ENCODE data around the gene C4A. TPM values are rescaled to one million over a fixed set of nuclear protein-coding genes. Genes with fewer than 3 reads are reported as not detected.

C4A gene
- total and polyA plus RNA-seq, 12 donors = 30.1 to 367 (median 57.4) TPM

GRCh38 chr6:31940256-31940664 is 41.6 kb upstream of the C4A start:
- ATAC-seq (no peak), DNase-seq (no peak)
- WGBS, 2 donors = 12 to 18% methylated on average over 6 of the region's 6 CpGs
- no peak for TF ChIP-seq CTCF (IDR thresholded peaks at IDR 0.05)
- H3K36me3 ChIP-seq = peaks cover 0 to 23% (median 0%) of the 10 kb centered on the region in 9 donors
- no peaks in the 10 kb centered on the region for H3K9me3 ChIP-seq
- intact Hi-C loops (cut with DNase I) = loop anchor here in 2 of 10 donors (10.0 kb wide), 2 partner anchors 255 to 265 kb away; partner anchors contain the start of gene LY6G5C (in 1 of the 2)
- no peak overlapping the region for H3K4me3 ChIP-seq
- peaks cover 0 to 7% (median 0%) of the 10 kb centered on the region in 9 donors for H3K4me1 ChIP-seq
- H3K27ac ChIP-seq = no peak overlapping the region
- peaks cover 0 to 21% (median 0%) of the 10 kb centered on the region in 7 donors for H3K27me3 ChIP-seq

GRCh38 chr6:31943742-31944141 is 38.1 kb upstream of the C4A start:
- intact Hi-C loops (cut with DNase I) = loop anchor here in 2 of 10 donors (10.0 kb wide), 2 partner anchors 259 to 269 kb away; partner anchors contain the start of gene LY6G5C (in 1 of the 2)
- Histone ChIP-seq H3K27me3 (peaks cover 0 to 21% (median 0%) of the 10 kb centered on the region in 7 donors), H3K36me3 (peaks cover 0 to 20% (median 0%) of the 10 kb centered on the region in 9 donors), H3K4me3 (no peak overlapping the region), H3K9me3 (no peaks in the 10 kb centered on the region), H3K4me1 (peaks cover 0 to 18% (median 4%) of the 10 kb centered on the region in 9 donors), H3K27ac (no peak overlapping the region)
- no peak for TF ChIP-seq CTCF (IDR thresholded peaks at IDR 0.05)
- DNase-seq (no peak), ATAC-seq (no peak)
- 78 to 85% methylated on average over 3 of the region's 3 CpGs for WGBS, 2 donors

DNA sequence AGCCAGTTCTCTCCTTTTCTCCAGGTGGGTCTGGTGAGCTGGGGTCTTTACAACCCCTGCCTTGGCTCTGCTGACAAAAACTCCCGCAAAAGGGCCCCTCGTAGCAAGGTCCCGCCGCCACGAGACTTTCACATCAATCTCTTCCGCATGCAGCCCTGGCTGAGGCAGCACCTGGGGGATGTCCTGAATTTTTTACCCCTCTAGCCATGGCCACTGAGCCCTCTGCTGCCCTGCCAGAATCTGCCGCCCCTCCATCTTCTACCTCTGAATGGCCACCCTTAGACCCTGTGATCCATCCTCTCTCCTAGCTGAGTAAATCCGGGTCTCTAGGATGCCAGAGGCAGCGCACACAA is 36.7 kb upstream of the C4A start:
- intact Hi-C loops (cut with DNase I) = loop anchor here in 2 of 10 donors (10.0 kb wide), 2 partner anchors 260 to 270 kb away; partner anchors contain the start of gene LY6G5C (in 1 of the 2)
- Histone ChIP-seq H3K4me3 (peak overlapping the region in 5 of 10 donors; percentile 26 to 37 (median 32)), H3K36me3 (peaks cover 0 to 7% (median 0%) of the 10 kb centered on the region in 9 donors), H3K27me3 (peaks cover 0 to 21% (median 0%) of the 10 kb centered on the region in 7 donors), H3K4me1 (peaks cover 0 to 18% (median 4%) of the 10 kb centered on the region in 9 donors), H3K9me3 (no peaks in the 10 kb centered on the region), H3K27ac (peak overlapping the region in 9 of 10 donors; percentile 7 to 85 (median 68))
- 81 to 85% methylated on average over 9 of the region's 9 CpGs for WGBS, 2 donors
- no peak for TF ChIP-seq CTCF (IDR thresholded peaks at IDR 0.05)
- DNase-seq (no peak), ATAC-seq (no peak)

GRCh38 chr6:31945507-31946369 is 36.1 kb upstream of the C4A start, which contains the start of gene CFB:
Gene CFB, plus strand, starts transcription at chr6:31946095. Its CDS starts 127 bp downstream, at chr6:31946222.
- WGBS, 2 donors = 42 to 50% methylated on average over 11 of the region's 11 CpGs
- DNase-seq (peak; percentile 54 to 58), ATAC-seq (peak; percentile 66 to 88 (median 81))
- Histone ChIP-seq H3K9me3 (no peaks in the 10 kb centered on the region), H3K4me1 (peaks cover 0 to 18% (median 4%) of the 10 kb centered on the region in 9 donors), H3K4me3 (peak within 1 kb of the TSS in 6 of 10 donors; percentile 26 to 37 (median 30)), H3K27ac (peak within 1 kb of the TSS; percentile 2 to 85 (median 66)), H3K36me3 (peaks cover 0 to 13% (median 0%) of the 10 kb centered on the region in 9 donors), H3K27me3 (peaks cover 0 to 21% (median 0%) of the 10 kb centered on the region in 7 donors)
- intact Hi-C loops (cut with DNase I) = loop anchor here in 2 of 10 donors (10.0 kb wide), 2 partner anchors 261 to 271 kb away; partner anchors contain the start of gene LY6G5C (in 1 of the 2)
- no peak for TF ChIP-seq CTCF (IDR thresholded peaks at IDR 0.05)
